ENCODE results near the gene AP2S1.

DNA sequence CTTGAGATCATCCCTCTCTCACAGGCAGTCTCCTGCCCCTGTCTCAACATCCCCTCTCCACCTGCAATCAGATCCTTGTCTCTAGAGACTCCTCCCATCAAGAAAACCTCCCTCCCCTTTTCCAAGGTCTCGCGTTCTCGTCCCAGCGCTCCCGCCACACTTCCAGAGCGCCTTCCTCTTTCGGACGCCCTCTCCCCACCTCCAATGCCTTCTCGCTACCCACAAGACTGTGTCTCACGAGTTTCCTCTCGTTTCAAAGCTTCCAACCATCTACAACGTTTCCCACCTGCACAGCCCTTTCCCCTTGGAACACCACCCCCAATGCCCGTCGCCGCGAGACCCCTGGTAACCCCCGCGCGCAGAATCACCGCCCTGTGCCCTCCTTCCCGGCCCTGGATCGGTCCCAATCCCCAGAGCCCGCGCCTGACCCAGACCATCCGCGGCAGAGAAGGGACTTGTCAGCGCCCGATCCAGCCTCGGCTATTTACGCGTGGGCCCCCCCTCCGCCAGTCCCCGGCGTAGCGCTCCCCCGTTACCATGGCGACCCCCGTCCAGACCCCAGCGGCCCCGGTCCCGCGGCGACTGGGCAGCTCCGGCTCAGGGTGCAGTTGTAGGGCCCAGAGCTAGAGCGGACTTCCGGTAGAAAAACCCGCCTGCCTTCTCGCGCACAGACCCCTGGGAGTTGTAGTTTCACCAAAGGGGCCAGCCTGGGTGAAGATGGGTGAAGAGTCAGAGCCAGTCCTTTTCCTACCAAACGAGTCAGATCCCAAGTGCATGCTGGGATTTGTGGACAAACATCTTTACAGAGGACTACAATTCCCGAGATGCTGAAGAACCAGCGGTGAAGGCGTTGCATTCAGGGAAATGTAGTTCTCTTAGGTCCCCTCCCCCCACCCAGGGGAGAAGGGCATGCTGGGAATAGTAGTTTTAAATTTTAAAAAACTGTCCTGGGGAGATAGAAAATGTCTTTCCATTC lies at the start of gene AP2S1:
- TF ChIP-seq, protein P1, sequence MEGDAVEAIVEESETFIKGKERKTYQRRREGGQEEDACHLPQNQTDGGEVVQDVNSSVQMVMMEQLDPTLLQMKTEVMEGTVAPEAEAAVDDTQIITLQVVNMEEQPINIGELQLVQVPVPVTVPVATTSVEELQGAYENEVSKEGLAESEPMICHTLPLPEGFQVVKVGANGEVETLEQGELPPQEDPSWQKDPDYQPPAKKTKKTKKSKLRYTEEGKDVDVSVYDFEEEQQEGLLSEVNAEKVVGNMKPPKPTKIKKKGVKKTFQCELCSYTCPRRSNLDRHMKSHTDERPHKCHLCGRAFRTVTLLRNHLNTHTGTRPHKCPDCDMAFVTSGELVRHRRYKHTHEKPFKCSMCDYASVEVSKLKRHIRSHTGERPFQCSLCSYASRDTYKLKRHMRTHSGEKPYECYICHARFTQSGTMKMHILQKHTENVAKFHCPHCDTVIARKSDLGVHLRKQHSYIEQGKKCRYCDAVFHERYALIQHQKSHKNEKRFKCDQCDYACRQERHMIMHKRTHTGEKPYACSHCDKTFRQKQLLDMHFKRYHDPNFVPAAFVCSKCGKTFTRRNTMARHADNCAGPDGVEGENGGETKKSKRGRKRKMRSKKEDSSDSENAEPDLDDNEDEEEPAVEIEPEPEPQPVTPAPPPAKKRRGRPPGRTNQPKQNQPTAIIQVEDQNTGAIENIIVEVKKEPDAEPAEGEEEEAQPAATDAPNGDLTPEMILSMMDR (IDR thresholded peaks at IDR 0.05) = no peak
- no peak for TF ChIP-seq POLR2A (IDR thresholded peaks at IDR 0.05)
